Tibial nerve (tissue), 4 donors: ENCODE measurements around the gene ANKRD44. TPM values are rescaled to one million over a fixed set of nuclear protein-coding genes. Genes with fewer than 3 reads are reported as not detected.
A peak's percentile ranks its signal among the peaks of the same experiment; 100 is the strongest.

Experiments used
- DNase-seq, 2 donors: peaks; one replicate each; pipeline ENCODE4 v3.0.0-alpha.2; 2019; ENCODE audit warnings: low spot score in 2 of 2
- H3K27ac ChIP-seq, 4 donors: fragments of 200-600 bp; sonication (generic) in 3 of 4; one replicate each; pipeline ENCODE4 v1.5.1; 2017 to 2019; ENCODE audit warnings: mild to moderate bottlenecking in 1 of 4
- H3K27me3 ChIP-seq, 2 donors: fragments of 200-600 bp; sonication (generic) in 1 of 2; one replicate each; pipeline versions ENCODE4 v1.5.1 to v1.6.0; 2017 to 2019
- H3K36me3 ChIP-seq, 3 donors: fragments of 200-600 bp; sonication (generic); one replicate each; pipeline ENCODE4 v1.5.1; 2018 to 2019
- H3K4me1 ChIP-seq, 4 donors: fragments of 200-600 bp; sonication (generic) in 3 of 4; one replicate each; pipeline ENCODE4 v1.5.1; 2017 to 2019
- H3K4me3 ChIP-seq, 4 donors: fragments of 200-600 bp; sonication (generic) in 3 of 4; one replicate each; pipeline ENCODE4 v1.5.1; 2017 to 2019; ENCODE audit warnings: mild to moderate bottlenecking in 1 of 4, moderate library complexity in 1 of 4
- H3K9me3 ChIP-seq, 4 donors: fragments of 200-600 bp; sonication (generic) in 3 of 4; one replicate each; pipeline ENCODE4 v1.5.1; 2017 to 2019
- EP300 ChIP-seq, 2 donors: sonication (generic); formaldehyde crosslinking; IDR thresholded peaks; one replicate each; pipeline ENCODE4 v1.6.1; 2017; ENCODE audit warnings: antibody characterized with exemption in 2 of 2, mild to moderate bottlenecking in 1 of 2
- POLR2A ChIP-seq, 2 donors: fragments of 450-650 bp; IDR thresholded peaks; one replicate each; pipeline ENCODE4 v1.6.1; 2017; ENCODE audit warnings: antibody characterized with exemption in 2 of 2, mild to moderate bottlenecking in 2 of 2, moderate library complexity in 2 of 2
- WGBS, 2 donors: methylation state at CpG; one replicate each; pipeline ENCODE4 v1.1.5; 2018; 5-methylcytosine and 5-hydroxymethylcytosine counted together
- total RNA-seq, 4 donors: library from RNA; depleted of rRNA; stranded (reverse); fragments of >200 nt; gene quantifications; one replicate each; pipeline ENCODE4 v1.1.0, GENCODE V29; 2016
- TF ChIP-seq, protein P1 (sequence below), 5 experiments: fragments of 200-600 bp in 3 of 5; fragments of 450-650 bp in 2 of 5; sonication (generic) in 3 of 5; IDR thresholded peaks; one replicate each; pipeline ENCODE4 v1.5.1; 2016 to 2019; ENCODE audit warnings: antibody characterized with exemption in 5 of 5, mild to moderate bottlenecking in 3 of 5, moderate library complexity in 2 of 5

ANKRD44 gene
- total RNA-seq, 4 donors from 2014 or later, result 28.5 to 48.9 (median 41.5) TPM

GRCh38 chr2:197156771-197157170, 153.8 kb downstream of the ANKRD44 start:
- no peaks in the 10 kb centered on the region for H3K9me3 ChIP-seq
- no peak overlapping the region for H3K4me3 ChIP-seq
- no peak for TF ChIP-seq EP300 (IDR thresholded peaks at IDR 0.05)
- TF ChIP-seq POLR2A (IDR thresholded peaks at IDR 0.05), result no peak
- TF ChIP-seq, protein P1, sequence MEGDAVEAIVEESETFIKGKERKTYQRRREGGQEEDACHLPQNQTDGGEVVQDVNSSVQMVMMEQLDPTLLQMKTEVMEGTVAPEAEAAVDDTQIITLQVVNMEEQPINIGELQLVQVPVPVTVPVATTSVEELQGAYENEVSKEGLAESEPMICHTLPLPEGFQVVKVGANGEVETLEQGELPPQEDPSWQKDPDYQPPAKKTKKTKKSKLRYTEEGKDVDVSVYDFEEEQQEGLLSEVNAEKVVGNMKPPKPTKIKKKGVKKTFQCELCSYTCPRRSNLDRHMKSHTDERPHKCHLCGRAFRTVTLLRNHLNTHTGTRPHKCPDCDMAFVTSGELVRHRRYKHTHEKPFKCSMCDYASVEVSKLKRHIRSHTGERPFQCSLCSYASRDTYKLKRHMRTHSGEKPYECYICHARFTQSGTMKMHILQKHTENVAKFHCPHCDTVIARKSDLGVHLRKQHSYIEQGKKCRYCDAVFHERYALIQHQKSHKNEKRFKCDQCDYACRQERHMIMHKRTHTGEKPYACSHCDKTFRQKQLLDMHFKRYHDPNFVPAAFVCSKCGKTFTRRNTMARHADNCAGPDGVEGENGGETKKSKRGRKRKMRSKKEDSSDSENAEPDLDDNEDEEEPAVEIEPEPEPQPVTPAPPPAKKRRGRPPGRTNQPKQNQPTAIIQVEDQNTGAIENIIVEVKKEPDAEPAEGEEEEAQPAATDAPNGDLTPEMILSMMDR (IDR thresholded peaks at IDR 0.05), result no peak
- 64 to 71% methylated on average over 6 of the region's 6 CpGs for WGBS, 2 donors
- no peak overlapping the region for H3K27ac ChIP-seq
- H3K36me3 ChIP-seq, result no peaks in the 10 kb centered on the region
- H3K27me3 ChIP-seq, result no peaks in the 10 kb centered on the region
- no peak for DNase-seq
- peaks cover 0 to 32% (median 9%) of the 10 kb centered on the region in 4 donors for H3K4me1 ChIP-seq

DNA sequence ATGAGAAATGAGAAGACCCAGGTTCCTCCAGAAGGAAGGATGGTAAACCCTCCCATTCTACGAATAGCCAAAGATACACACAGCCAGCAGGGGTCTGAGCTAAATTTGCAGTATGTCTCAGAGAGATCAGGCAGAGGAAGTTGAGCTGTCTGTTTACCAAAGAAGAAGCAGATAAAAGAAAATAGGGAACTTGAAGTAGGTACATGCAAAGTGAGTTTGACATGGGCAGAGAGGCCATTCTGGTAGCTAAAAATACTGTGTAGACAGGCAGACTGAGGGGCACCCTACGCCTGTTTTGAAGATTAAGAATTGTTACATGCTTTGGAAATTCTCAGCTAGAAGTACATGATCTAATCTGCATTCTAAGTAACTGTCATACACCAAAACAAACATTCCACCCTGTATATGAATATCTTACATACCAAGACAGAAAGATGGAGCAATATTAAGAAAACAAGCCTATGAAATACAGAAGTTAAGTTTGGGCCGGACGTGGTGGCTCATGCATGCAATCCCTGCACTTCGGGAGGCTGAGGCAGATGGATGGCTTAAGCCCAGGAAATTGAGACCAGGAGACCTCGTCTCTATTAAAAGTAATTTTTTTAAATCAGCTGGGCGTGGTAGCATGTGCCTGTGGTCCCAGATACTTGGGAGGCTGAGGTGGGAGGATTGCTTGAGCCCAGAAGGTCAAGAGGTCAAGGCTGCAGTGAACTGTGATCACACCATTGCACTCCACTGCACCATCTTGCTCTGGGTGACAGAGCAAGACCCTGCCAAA, 157.9 kb downstream of the ANKRD44 start:
- no peak overlapping the region for H3K4me3 ChIP-seq
- H3K9me3 ChIP-seq, result no peaks in the 10 kb centered on the region
- 62 to 68% methylated on average over 7 of the region's 7 CpGs for WGBS, 2 donors
- H3K4me1 ChIP-seq, result peaks cover 0 to 19% (median 5%) of the 10 kb centered on the region in 4 donors
- no peaks in the 10 kb centered on the region for H3K27me3 ChIP-seq
- H3K27ac ChIP-seq, result peak overlapping the region in 2 of 4 donors; percentile 24 to 30
- DNase-seq, result no peak
- no peaks in the 10 kb centered on the region for H3K36me3 ChIP-seq
- TF ChIP-seq, protein P1 (IDR thresholded peaks at IDR 0.05), result no peak
- TF ChIP-seq EP300 (IDR thresholded peaks at IDR 0.05) (no peak), POLR2A (IDR thresholded peaks at IDR 0.05) (no peak)

GRCh38 chr2:197149546-197149945, 161.0 kb downstream of the ANKRD44 start:
- 97% methylated on average over 4 of the region's 4 CpGs for WGBS, 2 donors
- Histone ChIP-seq H3K4me1 (peaks cover 0 to 35% (median 9%) of the 10 kb centered on the region in 4 donors), H3K27ac (no peak overlapping the region), H3K36me3 (no peaks in the 10 kb centered on the region), H3K27me3 (no peaks in the 10 kb centered on the region), H3K4me3 (no peak overlapping the region), H3K9me3 (no peaks in the 10 kb centered on the region)
- no peak for DNase-seq
- TF ChIP-seq POLR2A (IDR thresholded peaks at IDR 0.05), result no peak
- TF ChIP-seq, protein P1 (IDR thresholded peaks at IDR 0.05), result no peak
- TF ChIP-seq EP300 (IDR thresholded peaks at IDR 0.05), result no peak

GRCh38 chr2:197148401-197148800, 162.2 kb downstream of the ANKRD44 start:
- no peak for TF ChIP-seq EP300 (IDR thresholded peaks at IDR 0.05)
- H3K4me1 ChIP-seq, result peaks cover 0 to 35% (median 9%) of the 10 kb centered on the region in 4 donors
- WGBS, 2 donors, result 96 to 98% methylated on average over 1 of the region's 1 CpG
- no peaks in the 10 kb centered on the region for H3K27me3 ChIP-seq
- H3K9me3 ChIP-seq, result no peaks in the 10 kb centered on the region
- no peaks in the 10 kb centered on the region for H3K36me3 ChIP-seq
- DNase-seq, result no peak
- no peak overlapping the region for H3K4me3 ChIP-seq
- H3K27ac ChIP-seq, result no peak overlapping the region

GRCh38 chr2:197147942-197148341, 162.6 kb downstream of the ANKRD44 start:
- Histone ChIP-seq H3K36me3 (no peaks in the 10 kb centered on the region), H3K4me3 (no peak overlapping the region), H3K4me1 (peaks cover 0 to 35% (median 9%) of the 10 kb centered on the region in 4 donors), H3K27ac (no peak overlapping the region), H3K27me3 (no peaks in the 10 kb centered on the region), H3K9me3 (no peaks in the 10 kb centered on the region)
- 87 to 96% methylated on average over 4 of the region's 4 CpGs for WGBS, 2 donors
- TF ChIP-seq POLR2A (IDR thresholded peaks at IDR 0.05) (no peak), EP300 (IDR thresholded peaks at IDR 0.05) (no peak)
- TF ChIP-seq, protein P1 (IDR thresholded peaks at IDR 0.05), result no peak
- no peak for DNase-seq
